NCI-H146 (cell line): Measurements from ENCODE around the gene SKAP1.
A peak's percentile ranks its signal among the peaks of the same experiment; 100 is the strongest.
"Not testable (repeated sequence)": the region's sequence is repeated elsewhere in the genome, so short reads cannot be mapped to it uniquely, and the experiment has no call there.

Experiments used
- DNase-seq: peaks from one replicate; lab custom pipeline; 2025; lab: John Stamatoyannopoulos, UW

SKAP1 gene

GRCh38 chr17:48373130-48373830, 56.7 kb downstream of the SKAP1 start:
- no peak for DNase-seq

GRCh38 chr17:48368967-48369366, 61.0 kb downstream of the SKAP1 start:
- not testable (repeated sequence) for DNase-seq

GRCh38 chr17:48368352-48368908, 61.6 kb downstream of the SKAP1 start:
- DNase-seq, result no peak

- DNase-seq, result no peak
Observed at GRCh38 chr17:48363161-48363560, 66.9 kb downstream of the SKAP1 start.

- not testable (repeated sequence) for DNase-seq
Observed at GRCh38 chr17:48360861-48361633, 69.0 kb downstream of the SKAP1 start.

- no peak for DNase-seq
Observed at GRCh38 chr17:48357779-48358602, 72.0 kb downstream of the SKAP1 start.

- DNase-seq, result no peak
Observed at GRCh38 chr17:48356866-48357265, 73.1 kb downstream of the SKAP1 start.

GRCh38 chr17:48352630-48353029, 77.4 kb downstream of the SKAP1 start:
- DNase-seq, result no peak

GRCh38 chr17:48351911-48352332, 78.1 kb downstream of the SKAP1 start:
- peak; percentile 25 for DNase-seq

GRCh38 chr17:48348352-48348751, 81.7 kb downstream of the SKAP1 start:
- no peak for DNase-seq

GRCh38 chr17:48347177-48347576, 82.8 kb downstream of the SKAP1 start:
- DNase-seq, result no peak

- DNase-seq, result no peak
Observed at GRCh38 chr17:48344251-48344650, 85.8 kb downstream of the SKAP1 start.

GRCh38 chr17:48340916-48341315, 89.1 kb downstream of the SKAP1 start:
- DNase-seq, result no peak

- no peak for DNase-seq
Observed at GRCh38 chr17:48338720-48339119, 91.3 kb downstream of the SKAP1 start.

GRCh38 chr17:48337903-48338302, 92.1 kb downstream of the SKAP1 start:
- DNase-seq, result not testable (repeated sequence)

- DNase-seq, result no peak
Observed at GRCh38 chr17:48336986-48337385, 93.0 kb downstream of the SKAP1 start.

GRCh38 chr17:48335858-48336500, 94.0 kb downstream of the SKAP1 start:
- peak; percentile 43 for DNase-seq

GRCh38 chr17:48335146-48335784, 94.7 kb downstream of the SKAP1 start:
- DNase-seq, result no peak

- no peak for DNase-seq
Observed at GRCh38 chr17:48333034-48333530, 96.9 kb downstream of the SKAP1 start.

GRCh38 chr17:48330887-48331286, 99.1 kb downstream of the SKAP1 start:
- DNase-seq, result no peak

- DNase-seq, result no peak
Observed at GRCh38 chr17:48330421-48330820, 99.6 kb downstream of the SKAP1 start.
